Endothelial cell of umbilical vein (primary cell): Measurements from ENCODE around the gene GVQW3. TPM values are rescaled to one million over a fixed set of nuclear protein-coding genes. Genes with fewer than 3 reads are reported as not detected.

ENCODE experiments used
- BruUV-seq: library from RNA; stranded (reverse); fragments of 400-500 nt; replicated peaks from 2 replicates; lab custom pipeline; 2021; lab: Mats Ljungman, UMichigan
- CTCF ChIA-PET: fragments of 300-600, 350-600 bp; sonication (Branson Sonifier 250); formaldehyde crosslinking; loops from one replicate; lab custom pipeline; 2021; ENCODE audit warnings: antibody characterized with exemption, inconsistent platforms; lab: Charles Lee
- POLR2A ChIA-PET: fragments of 300-600, 350-600 bp; sonication (Branson Sonifier 250); formaldehyde crosslinking; loops from one replicate; lab custom pipeline; 2021; ENCODE audit warnings: antibody characterized with exemption, inconsistent platforms; lab: Charles Lee
- DNase-seq: peaks from one replicate; pipeline ENCODE4 v3.0.0-alpha.2; 2011; ENCODE audit warnings: low read depth, low spot score
- FAIRE-seq: peaks from 2 replicates; lab custom pipeline; 2011; peaks lifted over from hg19 to GRCh38; lab: Jason Lieb, UNC
- H2AFZ ChIP-seq: 2 replicates; pipeline ENCODE4 v1.6.0; 2012; ENCODE audit warnings: low read depth, low read length, control low read depth, inconsistent platforms
- H3K27ac ChIP-seq: 2 replicates; pipeline ENCODE4 v1.5.1; 2011; ENCODE audit warnings: low read depth, mild to moderate bottlenecking, control low read depth, low read length, moderate library complexity; ENCODE audit not compliant: insufficient read depth
- H3K27me3 ChIP-seq, 2 experiments: 2 replicates each; pipeline versions ENCODE4 v1.6.0 to v1.6.1; 2011; ENCODE audit warnings: low read length in 2 of 2, mixed read lengths in 1 of 2; ENCODE audit not compliant: control insufficient read depth in 2 of 2, insufficient read depth in 2 of 2
- H3K36me3 ChIP-seq, 2 experiments: 2 replicates in 1 of 2; 3 replicates in 1 of 2; pipeline ENCODE4 v1.5.1; 2011; ENCODE audit warnings: low read length in 2 of 2, mild to moderate bottlenecking in 1 of 2, moderate library complexity in 1 of 2; ENCODE audit not compliant: control insufficient read depth in 2 of 2, insufficient read depth in 2 of 2; ENCODE audit errors: extremely low read depth in 1 of 2
- H3K4me1 ChIP-seq: 3 replicates; pipeline ENCODE4 v1.5.1; 2011; ENCODE audit warnings: mild to moderate bottlenecking, low read length; ENCODE audit not compliant: control insufficient read depth, insufficient read depth; ENCODE audit errors: extremely low read depth
- H3K4me2 ChIP-seq: 2 replicates; pipeline ENCODE4 v1.6.1; 2011; ENCODE audit warnings: low read length, control low read depth, mixed read lengths; ENCODE audit not compliant: insufficient read depth
- H3K4me3 ChIP-seq, 3 experiments: fragments of 200-600 bp in 1 of 3; sonication (generic), shearing (Covaris generic) in 1 of 3; replicated peaks in 1 of 3; 2 replicates each; pipeline ENCODE4 v1.5.1; 2011 to 2016; ENCODE audit warnings: control low read depth in 3 of 3, low read length in 3 of 3, mild to moderate bottlenecking in 2 of 3, inconsistent platforms in 1 of 3, low read depth in 1 of 3, moderate library complexity in 1 of 3; ENCODE audit not compliant: insufficient read depth in 1 of 3
- H3K79me2 ChIP-seq: 2 replicates; pipeline ENCODE4 v1.6.0; 2012; ENCODE audit warnings: low read length, inconsistent platforms; ENCODE audit not compliant: control insufficient read depth, insufficient read depth
- H3K9ac ChIP-seq: replicated peaks from 2 replicates; pipeline ENCODE3; 2011; ENCODE audit warnings: low read length, control low read depth; ENCODE audit not compliant: insufficient read depth; ENCODE audit errors: extremely low read depth
- H3K9me1 ChIP-seq: replicated peaks from 3 replicates; pipeline ENCODE4 v1.6.0; 2011; ENCODE audit warnings: mild to moderate bottlenecking, low read length; ENCODE audit not compliant: control insufficient read depth, insufficient read depth; ENCODE audit errors: extremely low read depth
- H3K9me3 ChIP-seq: replicated peaks from 2 replicates; pipeline ENCODE4 v1.5.1; 2012; ENCODE audit warnings: low read length, inconsistent platforms; ENCODE audit not compliant: control insufficient read depth, insufficient read depth
- H4K20me1 ChIP-seq: replicated peaks from 2 replicates; pipeline ENCODE3; 2011; ENCODE audit warnings: mild to moderate bottlenecking, low read length; ENCODE audit not compliant: control insufficient read depth, insufficient read depth; ENCODE audit errors: extremely low read depth
- EZH2 ChIP-seq: IDR thresholded peaks from 2 replicates; pipeline ENCODE4 v1.6.1; 2012; ENCODE audit warnings: borderline replicate concordance, low read depth, mild to moderate bottlenecking, moderate library complexity, low read length, inconsistent platforms; ENCODE audit not compliant: severe bottlenecking
- FOS ChIP-seq: IDR thresholded peaks from 2 replicates; pipeline ENCODE4 v1.6.1; 2011; ENCODE audit warnings: mild to moderate bottlenecking, low read length, moderate library complexity, borderline replicate concordance; ENCODE audit not compliant: insufficient read depth
- GATA2 ChIP-seq: IDR thresholded peaks from 2 replicates; pipeline ENCODE4 v1.7.0; 2011; ENCODE audit warnings: low read depth, mild to moderate bottlenecking, moderate library complexity, mixed read lengths, low read length; ENCODE audit not compliant: insufficient read length, insufficient read depth
- JUN ChIP-seq: IDR thresholded peaks from 2 replicates; pipeline ENCODE4 v1.6.1; 2011; ENCODE audit warnings: borderline replicate concordance, low read depth; ENCODE audit not compliant: insufficient read length, insufficient read depth
- POLR2A ChIP-seq: IDR thresholded peaks from 2 replicates; pipeline ENCODE4 v1.6.1; 2012; ENCODE audit warnings: low read depth, mild to moderate bottlenecking, control low read depth, low read length
- dilution Hi-C: fragments of 300-500 bp; cut with MboI; formaldehyde crosslinking; loops from one replicate; pipeline ENCODE4 v1.15.0; 2019; ENCODE audit warnings: low sequenced_read_pairs; ENCODE audit not compliant: extremely low pct_ligation_motif_present
- intact Hi-C: fragments of 100-400 bp; cut with micrococcal nuclease; formaldehyde crosslinking; loops from one replicate; pipeline ENCODE4 v1.10.0; 2022
- polyA plus RNA-seq, 4 experiments: library from polyadenylated mRNA; depleted of rRNA in 3 of 4; stranded (reverse) in 3 of 4; unstranded in 1 of 4; fragments of >200 nt; gene quantifications; 2 replicates each; pipeline versions ENCODE4 v1.2.1 to v1.2.3, GENCODE V29; 2011 to 2012; ENCODE audit warnings: missing spikeins in 1 of 4
- total RNA-seq: library from RNA; stranded (reverse); gene quantifications from 2 replicates; pipeline ENCODE4 v1.2.3, GENCODE V29; 2021
- TF ChIP-seq, protein P1 (sequence below): IDR thresholded peaks from 2 replicates; pipeline ENCODE4 v1.6.1; 2011; ENCODE audit not compliant: insufficient read depth, insufficient read length
- TF ChIP-seq, protein P2 (sequence below), 2 donors: IDR thresholded peaks; 1 replicate in 1 of 2; 2 replicates in 1 of 2; pipeline ENCODE4 v1.5.1; 2011; ENCODE audit warnings: low read length in 2 of 2, mild to moderate bottlenecking in 2 of 2, moderate library complexity in 2 of 2, control low read depth in 1 of 2, inconsistent platforms in 1 of 2, low read depth in 1 of 2; ENCODE audit not compliant: insufficient read depth in 1 of 2; ENCODE audit errors: extremely low read depth in 1 of 2

The GVQW3 gene
- total and polyA plus RNA-seq, 2 donors (not counting 3 experiments of a cell fraction or from before 2014, with no cell fraction given): 1.0 to 2.8 TPM

DNA sequence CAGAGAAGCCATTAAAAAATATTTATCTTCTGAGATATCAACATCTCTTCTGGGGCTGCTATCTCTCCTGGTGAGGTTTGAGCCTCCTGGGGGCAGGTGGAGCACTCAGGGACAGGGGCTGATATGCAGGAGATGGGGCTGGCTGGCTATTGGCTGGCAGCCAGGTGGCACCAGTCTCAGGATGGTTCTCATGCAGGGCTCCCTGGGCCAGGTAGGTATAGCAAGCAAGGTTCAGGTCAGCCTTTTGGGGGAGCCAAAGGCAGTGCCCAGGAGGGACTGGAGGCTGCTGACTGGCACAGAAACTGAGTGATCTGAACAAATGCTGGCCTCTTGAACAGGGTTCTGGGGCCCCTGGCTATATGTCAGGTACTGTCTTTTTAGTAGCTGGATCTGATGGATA is 34.0 kb downstream of the GVQW3 start:
- Histone ChIP-seq H3K9me1 (no peaks in the 10 kb centered on the region), H3K9me3 (no peaks in the 10 kb centered on the region), H3K4me1 (no peaks in the 10 kb centered on the region), H3K4me2 (no peak overlapping the region), H4K20me1 (no peaks in the 10 kb centered on the region), H2AFZ (no peak overlapping the region), H3K79me2 (no peaks in the 10 kb centered on the region), H3K27me3 (peaks cover 9 to 20% of the 10 kb centered on the region in 2 experiments), H3K9ac (no peak overlapping the region), H3K27ac (no peak overlapping the region), H3K4me3 (no peak overlapping the region), H3K36me3 (no peaks in the 10 kb centered on the region)
- POLR2A ChIA-PET: no interaction called here
- DNase-seq (no peak), FAIRE-seq (no peak)
- TF ChIP-seq POLR2A (no peak), JUN (no peak)
- CTCF ChIA-PET: no interaction called here
- intact Hi-C loops (no loop called here), dilution Hi-C loops (no loop called here)
- no TSS peak for BruUV-seq

DNA sequence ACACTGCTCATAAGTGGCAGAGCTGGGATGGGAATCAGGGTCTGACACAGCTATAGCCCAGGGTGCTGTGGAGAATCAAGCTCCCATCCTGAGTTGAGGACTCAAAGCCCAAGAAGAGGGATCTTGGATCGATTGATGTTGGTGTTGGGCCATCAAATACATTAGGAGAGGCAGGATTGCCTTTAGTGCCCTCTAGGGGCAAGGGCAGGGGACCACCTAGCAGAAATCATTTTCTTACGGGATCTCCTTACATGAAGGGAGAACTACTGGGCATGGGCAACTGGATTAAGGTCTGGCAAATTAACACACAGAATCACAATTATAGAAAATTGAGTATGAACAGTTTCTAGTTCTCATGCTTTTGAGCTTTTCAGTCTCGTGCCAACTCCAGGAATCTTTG is 38.8 kb downstream of the GVQW3 start:
- DNase-seq (peak; percentile 7), FAIRE-seq (no peak)
- Histone ChIP-seq H3K9me1 (no peaks in the 10 kb centered on the region), H3K4me1 (no peaks in the 10 kb centered on the region), H3K27ac (no peak overlapping the region), H3K79me2 (no peaks in the 10 kb centered on the region), H3K4me3 (no peak overlapping the region), H3K36me3 (no peaks in the 10 kb centered on the region), H4K20me1 (no peaks in the 10 kb centered on the region), H3K9me3 (no peaks in the 10 kb centered on the region), H3K9ac (no peak overlapping the region), H3K4me2 (no peak overlapping the region), H3K27me3 (peaks cover 9 to 19% of the 10 kb centered on the region in 2 experiments), H2AFZ (no peak overlapping the region)
- BruUV-seq: no TSS peak
- POLR2A ChIA-PET: no interaction called here
- CTCF ChIA-PET: interaction anchor here (0.8 to 2.0 kb wide), 7 partner anchors 9 to 212 kb away, joined by 3 to 8 read pairs (median 3); no protein-coding TSS in a partner anchor
- intact Hi-C loops (loop anchor here (5.0 kb wide), 1 partner anchor 213 kb away; the partner anchor contains the start of gene WNT11), dilution Hi-C loops (no loop called here)
- TF ChIP-seq, protein P1, sequence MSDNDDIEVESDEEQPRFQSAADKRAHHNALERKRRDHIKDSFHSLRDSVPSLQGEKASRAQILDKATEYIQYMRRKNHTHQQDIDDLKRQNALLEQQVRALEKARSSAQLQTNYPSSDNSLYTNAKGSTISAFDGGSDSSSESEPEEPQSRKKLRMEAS: no peak
- TF ChIP-seq JUN: no peak
- no peak for TF ChIP-seq EZH2
- TF ChIP-seq, protein P2, sequence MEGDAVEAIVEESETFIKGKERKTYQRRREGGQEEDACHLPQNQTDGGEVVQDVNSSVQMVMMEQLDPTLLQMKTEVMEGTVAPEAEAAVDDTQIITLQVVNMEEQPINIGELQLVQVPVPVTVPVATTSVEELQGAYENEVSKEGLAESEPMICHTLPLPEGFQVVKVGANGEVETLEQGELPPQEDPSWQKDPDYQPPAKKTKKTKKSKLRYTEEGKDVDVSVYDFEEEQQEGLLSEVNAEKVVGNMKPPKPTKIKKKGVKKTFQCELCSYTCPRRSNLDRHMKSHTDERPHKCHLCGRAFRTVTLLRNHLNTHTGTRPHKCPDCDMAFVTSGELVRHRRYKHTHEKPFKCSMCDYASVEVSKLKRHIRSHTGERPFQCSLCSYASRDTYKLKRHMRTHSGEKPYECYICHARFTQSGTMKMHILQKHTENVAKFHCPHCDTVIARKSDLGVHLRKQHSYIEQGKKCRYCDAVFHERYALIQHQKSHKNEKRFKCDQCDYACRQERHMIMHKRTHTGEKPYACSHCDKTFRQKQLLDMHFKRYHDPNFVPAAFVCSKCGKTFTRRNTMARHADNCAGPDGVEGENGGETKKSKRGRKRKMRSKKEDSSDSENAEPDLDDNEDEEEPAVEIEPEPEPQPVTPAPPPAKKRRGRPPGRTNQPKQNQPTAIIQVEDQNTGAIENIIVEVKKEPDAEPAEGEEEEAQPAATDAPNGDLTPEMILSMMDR (IDR thresholded peaks at IDR 0.05; ENCODE audit: extremely low read depth in 1 of 2, insufficient read depth in 1 of 2, low read depth in 1 of 2, low read length in 2 of 2): peak; percentile 28 to 32
- TF ChIP-seq GATA2: no peak
- TF ChIP-seq FOS: no peak
